HEK293 (cell line): ENCODE data around the gene KLK4.

Experiments
- MZF1 ChIP-seq: fragments of 450-650 bp; formaldehyde crosslinking; IDR thresholded peaks from 2 replicates; pipeline ENCODE4 v1.5.1; 2017; ENCODE audit warnings: missing biosample characterization, missing genetic modification characterization, borderline replicate concordance

Gene KLK4

DNA sequence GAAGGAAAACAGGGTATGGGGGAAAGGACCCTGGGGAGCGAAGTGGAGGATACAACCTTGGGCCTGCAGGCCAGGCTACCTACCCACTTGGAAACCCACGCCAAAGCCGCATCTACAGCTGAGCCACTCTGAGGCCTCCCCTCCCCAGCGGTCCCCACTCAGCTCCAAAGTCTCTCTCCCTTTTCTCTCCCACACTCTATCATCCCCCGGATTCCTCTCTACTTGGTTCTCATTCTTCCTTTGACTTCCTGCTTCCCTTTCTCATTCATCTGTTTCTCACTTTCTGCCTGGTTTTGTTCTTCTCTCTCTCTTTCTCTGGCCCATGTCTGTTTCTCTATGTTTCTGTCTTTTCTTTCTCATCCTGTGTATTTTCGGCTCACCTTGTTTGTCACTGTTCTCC lies 53.8 kb downstream of the KLK4 start (continued):
- no peak for TF ChIP-seq MZF1 (tag by site-specific recombination)
